Breast epithelium (tissue), 3 donors: Measurements from ENCODE around the gene KCNJ6.

Source experiments
- POLR2A ChIP-seq: fragments of 450-650 bp; IDR thresholded peaks from one replicate; pipeline ENCODE4 v1.6.1; 2016; ENCODE audit warnings: antibody characterized with exemption, mild to moderate bottlenecking, moderate library complexity
- TF ChIP-seq, protein P1 (sequence below), 3 donors: fragments of 450-650 bp; IDR thresholded peaks; one replicate each; pipeline ENCODE4 v1.5.1; 2016 to 2017; ENCODE audit warnings: antibody characterized with exemption in 3 of 3, mild to moderate bottlenecking in 3 of 3, moderate library complexity in 3 of 3

DNA sequence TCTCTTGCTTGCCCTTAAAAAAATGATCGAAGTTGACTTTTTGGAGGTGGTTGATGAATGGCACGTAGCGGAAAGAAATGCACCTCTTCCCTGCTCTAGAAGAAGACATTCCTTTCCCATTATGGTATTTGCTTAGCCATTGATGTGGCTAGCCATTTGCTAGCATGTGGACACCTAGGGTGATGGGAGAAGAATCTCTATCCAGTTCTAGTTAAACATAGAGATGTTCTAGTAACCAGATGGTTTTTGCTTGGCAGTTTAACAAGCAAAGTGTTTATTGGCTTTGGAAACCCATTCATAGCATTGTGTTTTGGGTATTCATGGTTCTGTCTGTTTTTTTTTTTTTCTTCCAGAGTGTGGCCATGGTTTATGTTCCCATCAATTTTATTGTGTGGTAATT is 78.9 kb downstream of the KCNJ6 start:
- TF ChIP-seq POLR2A: no peak
- TF ChIP-seq, protein P1, sequence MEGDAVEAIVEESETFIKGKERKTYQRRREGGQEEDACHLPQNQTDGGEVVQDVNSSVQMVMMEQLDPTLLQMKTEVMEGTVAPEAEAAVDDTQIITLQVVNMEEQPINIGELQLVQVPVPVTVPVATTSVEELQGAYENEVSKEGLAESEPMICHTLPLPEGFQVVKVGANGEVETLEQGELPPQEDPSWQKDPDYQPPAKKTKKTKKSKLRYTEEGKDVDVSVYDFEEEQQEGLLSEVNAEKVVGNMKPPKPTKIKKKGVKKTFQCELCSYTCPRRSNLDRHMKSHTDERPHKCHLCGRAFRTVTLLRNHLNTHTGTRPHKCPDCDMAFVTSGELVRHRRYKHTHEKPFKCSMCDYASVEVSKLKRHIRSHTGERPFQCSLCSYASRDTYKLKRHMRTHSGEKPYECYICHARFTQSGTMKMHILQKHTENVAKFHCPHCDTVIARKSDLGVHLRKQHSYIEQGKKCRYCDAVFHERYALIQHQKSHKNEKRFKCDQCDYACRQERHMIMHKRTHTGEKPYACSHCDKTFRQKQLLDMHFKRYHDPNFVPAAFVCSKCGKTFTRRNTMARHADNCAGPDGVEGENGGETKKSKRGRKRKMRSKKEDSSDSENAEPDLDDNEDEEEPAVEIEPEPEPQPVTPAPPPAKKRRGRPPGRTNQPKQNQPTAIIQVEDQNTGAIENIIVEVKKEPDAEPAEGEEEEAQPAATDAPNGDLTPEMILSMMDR (IDR thresholded peaks at IDR 0.05): no peak
